Central memory CD8-positive, alpha-beta T cell (primary cell): Measurements from ENCODE around the gene RUNX2.

Experiments
- ATAC-seq: fragments of 150-1000 bp; cut with Tn5 transposase; replicated peaks from 2 replicates; pipeline ENCODE4 v1.10.0; 2022; ENCODE audit warnings: mild to moderate bottlenecking, moderate FRiP score, moderate number of reproducible peaks; ENCODE audit not compliant: poor library complexity, severe bottlenecking; ENCODE audit errors: extremely low read depth
- DNase-seq, 2 donors: peaks; one replicate each; pipeline ENCODE4 v3.0.0; 2021; ENCODE audit warnings: low spot score in 2 of 2
- H3K27ac Mint-ChIP-seq: one replicate; pipeline ENCODE4 v1.8.0; 2022; ENCODE audit warnings: low read depth, mild to moderate bottlenecking, moderate library complexity, mixed read lengths
- H3K27me3 Mint-ChIP-seq: one replicate; pipeline ENCODE4 v1.8.0; 2022; ENCODE audit warnings: mixed read lengths
- H3K36me3 Mint-ChIP-seq: one replicate; pipeline ENCODE4 v1.8.0; 2022; ENCODE audit warnings: mild to moderate bottlenecking, moderate library complexity, mixed read lengths; ENCODE audit not compliant: insufficient read depth
- H3K4me1 Mint-ChIP-seq: one replicate; pipeline ENCODE4 v1.8.0; 2022; ENCODE audit warnings: mixed read lengths
- H3K4me3 Mint-ChIP-seq: one replicate; pipeline ENCODE4 v1.8.0; 2022; ENCODE audit warnings: mild to moderate bottlenecking, moderate library complexity, mixed read lengths
- H3K9me3 Mint-ChIP-seq: one replicate; pipeline ENCODE4 v1.8.0; 2022; ENCODE audit warnings: mixed read lengths

RUNX2 gene

DNA sequence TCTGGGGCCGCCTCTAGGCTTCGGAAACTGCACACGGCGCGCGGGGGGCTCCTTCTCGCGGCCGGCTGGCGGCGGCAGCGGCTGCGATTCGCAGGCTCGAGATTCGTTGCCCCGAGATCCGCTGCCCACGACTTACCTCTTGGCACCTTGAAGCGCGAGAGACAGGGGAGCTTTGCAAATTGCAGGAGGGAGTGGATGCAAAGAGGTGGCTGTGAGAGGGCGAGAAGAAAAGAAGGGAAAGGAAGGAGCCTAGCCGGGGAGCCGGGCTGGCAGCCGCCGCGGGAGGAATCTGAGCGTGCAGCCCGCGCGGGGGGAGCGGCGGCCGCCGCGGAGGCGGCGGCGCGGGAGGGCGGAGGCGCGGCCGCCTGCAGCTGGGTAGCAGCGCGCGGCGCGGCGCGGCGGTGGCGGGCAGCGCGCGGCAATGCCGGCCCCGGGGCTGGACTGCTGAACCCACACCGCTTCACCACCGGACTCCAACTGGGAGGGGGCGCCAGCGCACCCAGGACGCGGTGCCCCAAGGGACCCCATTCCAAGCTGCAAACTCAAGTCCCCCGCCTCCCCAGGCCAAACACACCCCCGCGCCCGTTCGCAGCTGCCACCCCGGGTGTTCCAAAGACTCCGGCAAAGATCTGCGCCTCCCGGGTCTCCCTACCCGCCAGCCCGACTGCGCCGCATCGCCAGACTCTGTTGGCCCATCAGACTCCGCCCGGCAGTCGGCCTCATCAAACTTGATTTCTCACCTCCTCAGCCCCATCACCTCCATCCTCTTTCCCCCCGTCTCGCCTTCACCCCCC is 93.8 kb downstream of the RUNX2 start:
- no peaks in the 10 kb centered on the region for H3K9me3 Mint-ChIP-seq
- H3K4me3 Mint-ChIP-seq: peak overlapping the region; percentile 98
- peaks cover 27% of the 10 kb centered on the region for H3K27me3 Mint-ChIP-seq
- ATAC-seq (peak; percentile 40), DNase-seq (peak; percentile 31 to 43)
- peaks cover 18% of the 10 kb centered on the region for H3K36me3 Mint-ChIP-seq
- H3K27ac Mint-ChIP-seq: peak overlapping the region; percentile 95
- H3K4me1 Mint-ChIP-seq: peaks cover 50% of the 10 kb centered on the region

DNA sequence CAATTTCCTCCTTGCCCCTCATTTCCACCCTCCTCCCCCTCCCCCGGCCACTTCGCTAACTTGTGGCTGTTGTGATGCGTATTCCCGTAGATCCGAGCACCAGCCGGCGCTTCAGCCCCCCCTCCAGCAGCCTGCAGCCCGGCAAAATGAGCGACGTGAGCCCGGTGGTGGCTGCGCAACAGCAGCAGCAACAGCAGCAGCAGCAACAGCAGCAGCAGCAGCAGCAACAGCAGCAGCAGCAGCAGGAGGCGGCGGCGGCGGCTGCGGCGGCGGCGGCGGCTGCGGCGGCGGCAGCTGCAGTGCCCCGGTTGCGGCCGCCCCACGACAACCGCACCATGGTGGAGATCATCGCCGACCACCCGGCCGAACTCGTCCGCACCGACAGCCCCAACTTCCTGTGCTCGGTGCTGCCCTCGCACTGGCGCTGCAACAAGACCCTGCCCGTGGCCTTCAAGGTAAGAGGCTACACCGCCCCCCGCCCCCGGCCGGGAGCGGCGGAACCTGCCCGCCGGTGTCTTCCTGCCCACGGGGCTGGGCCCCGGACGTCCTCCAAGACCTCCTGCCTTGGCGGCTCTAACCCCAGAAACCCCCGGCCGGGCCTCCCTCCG is 94.5 kb downstream of the RUNX2 start:
- DNase-seq: peak; percentile 45 to 60

DNA sequence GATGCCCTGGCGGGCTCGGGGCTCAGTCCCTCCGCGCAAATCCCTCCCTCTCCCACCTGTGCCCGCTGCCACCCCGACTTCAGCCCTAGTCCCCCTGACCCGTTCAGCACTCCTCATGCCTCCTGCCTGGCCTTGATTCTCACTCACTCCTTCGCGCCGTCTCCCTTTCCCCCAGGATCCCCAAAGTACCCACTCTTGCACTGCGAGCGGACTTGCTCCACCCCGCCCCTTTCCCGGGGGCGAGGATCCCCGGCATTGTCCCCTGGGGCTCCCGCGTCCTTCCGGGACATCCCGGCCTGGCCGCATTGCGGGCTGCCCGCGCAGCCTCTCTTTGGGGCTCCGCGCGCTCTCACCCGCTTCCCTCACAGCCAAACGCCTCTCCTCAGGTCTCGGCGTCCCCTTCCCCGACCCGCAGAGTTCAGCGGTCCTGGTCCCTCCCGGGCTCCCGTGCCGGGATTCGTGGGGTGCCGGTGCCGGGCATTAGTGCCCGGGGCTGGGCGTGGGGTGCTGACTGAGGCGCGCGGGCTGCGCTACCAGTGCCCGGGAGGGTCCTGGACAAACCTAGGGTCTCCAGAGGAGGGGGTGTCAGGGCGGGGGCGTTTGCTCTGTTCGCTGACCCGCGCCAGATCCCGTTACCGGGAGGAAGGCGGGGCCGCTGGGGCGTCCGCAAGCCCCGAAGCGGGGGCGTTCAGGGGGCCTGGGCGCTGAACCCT is 95.1 kb downstream of the RUNX2 start:
- peaks cover 18% of the 10 kb centered on the region for H3K36me3 Mint-ChIP-seq
- H3K27me3 Mint-ChIP-seq: peaks cover 27% of the 10 kb centered on the region
- peaks cover 50% of the 10 kb centered on the region for H3K4me1 Mint-ChIP-seq
- peak overlapping the region; percentile 95 for H3K27ac Mint-ChIP-seq
- H3K9me3 Mint-ChIP-seq: no peaks in the 10 kb centered on the region
- DNase-seq (peak in 1 of 2 donors; percentile 14), ATAC-seq (peak; percentile 2)
- H3K4me3 Mint-ChIP-seq: peak overlapping the region; percentile 98

More for the DNA sequence above, 94.5 kb downstream of the RUNX2 start:
- Mint-ChIP-seq H3K36me3 (peaks cover 18% of the 10 kb centered on the region), H3K4me3 (peak overlapping the region; percentile 98), H3K27ac (peak overlapping the region; percentile 95), H3K27me3 (peaks cover 27% of the 10 kb centered on the region), H3K9me3 (no peaks in the 10 kb centered on the region), H3K4me1 (peaks cover 50% of the 10 kb centered on the region)
- peak; percentile 44 for ATAC-seq

DNA sequence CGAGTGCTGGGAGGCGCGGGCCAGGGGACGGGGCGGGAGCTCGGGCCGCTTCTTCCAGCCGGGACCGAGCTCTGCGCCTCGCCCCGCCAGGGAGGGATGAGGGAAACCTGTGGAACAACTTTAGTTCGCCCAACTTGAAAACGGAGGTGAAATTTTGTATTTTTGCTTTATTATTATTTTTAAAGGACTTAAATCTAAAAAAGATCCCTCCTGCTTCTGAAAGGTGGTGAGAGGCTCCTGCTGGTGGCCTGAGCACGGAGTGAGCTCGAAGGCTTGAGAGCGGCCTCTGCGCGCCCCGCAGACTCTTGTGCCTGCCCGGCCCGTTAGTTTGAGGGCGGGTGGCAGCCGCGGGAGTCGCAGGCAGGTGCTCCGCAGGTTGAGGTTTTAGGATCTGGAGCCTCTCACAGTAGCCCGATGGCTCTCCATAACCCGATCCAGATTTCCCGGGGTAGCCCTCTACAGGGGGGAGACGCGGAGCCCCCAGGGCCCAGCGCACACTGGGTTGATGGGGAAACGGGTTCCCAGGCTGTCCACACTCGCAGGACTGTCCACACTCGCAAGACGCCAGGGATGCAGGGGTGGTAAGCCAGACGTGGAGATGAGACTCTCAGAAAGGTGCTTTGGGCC is 95.8 kb downstream of the RUNX2 start:
- DNase-seq: no peak

DNA sequence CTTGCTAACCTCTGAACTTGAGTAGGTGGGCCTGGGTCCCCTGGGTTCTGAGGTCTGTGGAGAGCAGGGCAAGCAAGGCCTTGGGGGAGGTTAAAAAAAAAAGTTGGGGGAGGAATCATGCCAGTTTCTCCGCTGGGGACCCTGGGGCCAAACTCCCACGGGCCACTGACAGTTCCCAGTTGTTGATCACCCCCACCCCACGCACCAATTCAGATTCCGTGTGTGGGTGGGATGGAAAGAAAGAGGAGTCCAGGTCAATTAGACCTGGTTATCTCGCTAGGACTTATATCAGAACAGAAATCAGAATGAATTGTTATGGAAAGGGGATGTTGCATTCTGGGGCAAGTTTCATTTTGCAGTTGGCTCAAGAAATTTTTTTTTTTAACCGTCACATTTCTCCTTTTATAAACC is 96.3 kb downstream of the RUNX2 start:
- DNase-seq (no peak), ATAC-seq (no peak)
- Mint-ChIP-seq H3K9me3 (no peaks in the 10 kb centered on the region), H3K27ac (peak overlapping the region; percentile 70), H3K36me3 (peaks cover 21% of the 10 kb centered on the region), H3K27me3 (peaks cover 24% of the 10 kb centered on the region), H3K4me1 (peaks cover 50% of the 10 kb centered on the region), H3K4me3 (peak overlapping the region; percentile 98)

More for the DNA sequence above, 95.8 kb downstream of the RUNX2 start:
- Mint-ChIP-seq H3K36me3 (peaks cover 21% of the 10 kb centered on the region), H3K27ac (peak overlapping the region; percentile 70), H3K27me3 (peaks cover 27% of the 10 kb centered on the region), H3K9me3 (no peaks in the 10 kb centered on the region), H3K4me3 (peak overlapping the region; percentile 98), H3K4me1 (peaks cover 50% of the 10 kb centered on the region)
- no peak for ATAC-seq

DNA sequence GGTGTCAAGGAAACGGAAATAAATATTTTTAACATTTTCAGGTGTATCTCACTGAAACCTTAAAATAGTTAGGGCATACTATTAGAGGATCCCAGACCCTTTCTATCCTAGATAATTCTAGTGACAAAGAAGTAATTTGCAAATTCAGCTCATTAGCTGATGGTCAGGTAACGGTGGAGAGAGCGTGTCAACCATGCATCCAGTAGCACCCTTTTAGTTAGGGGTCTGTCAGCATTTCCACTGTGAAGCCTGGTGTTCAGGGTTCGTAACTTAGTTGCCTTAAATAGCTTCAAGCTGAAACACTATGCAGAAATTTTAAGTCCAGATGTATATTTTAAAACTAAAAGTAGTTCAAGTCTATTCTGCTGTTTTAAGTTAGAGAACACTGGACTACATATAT is 98.1 kb downstream of the RUNX2 start:
- ATAC-seq (no peak), DNase-seq (no peak)
- H3K27ac Mint-ChIP-seq: no peak overlapping the region
- H3K9me3 Mint-ChIP-seq: no peaks in the 10 kb centered on the region
- peaks cover 42% of the 10 kb centered on the region for H3K4me1 Mint-ChIP-seq
- H3K27me3 Mint-ChIP-seq: peaks cover 6% of the 10 kb centered on the region
- no peak overlapping the region for H3K4me3 Mint-ChIP-seq
- H3K36me3 Mint-ChIP-seq: peaks cover 17% of the 10 kb centered on the region

DNA sequence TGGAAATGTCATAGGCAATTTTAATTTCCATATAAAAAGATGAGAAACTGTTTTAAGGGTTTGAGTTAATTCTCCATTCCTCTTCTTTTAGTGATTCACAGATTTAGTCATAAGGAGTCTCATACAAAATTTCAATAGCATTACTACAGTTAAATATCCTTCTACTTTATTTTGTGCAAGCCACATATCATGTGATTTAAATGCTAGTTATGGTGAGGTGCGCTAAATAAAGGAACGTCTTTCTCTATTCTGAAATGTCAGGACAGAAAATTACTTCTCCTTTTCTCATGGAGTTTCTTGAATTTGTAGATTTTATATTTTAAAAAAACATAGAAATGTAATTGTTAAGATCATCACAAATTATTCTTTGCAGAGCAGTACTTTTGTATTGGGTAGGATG is 99.6 kb downstream of the RUNX2 start:
- Mint-ChIP-seq H3K36me3 (peaks cover 7% of the 10 kb centered on the region), H3K4me1 (peaks cover 37% of the 10 kb centered on the region), H3K4me3 (no peak overlapping the region), H3K27ac (peak overlapping the region; percentile 46), H3K27me3 (no peaks in the 10 kb centered on the region), H3K9me3 (no peaks in the 10 kb centered on the region)
- DNase-seq (no peak), ATAC-seq (no peak)

DNA sequence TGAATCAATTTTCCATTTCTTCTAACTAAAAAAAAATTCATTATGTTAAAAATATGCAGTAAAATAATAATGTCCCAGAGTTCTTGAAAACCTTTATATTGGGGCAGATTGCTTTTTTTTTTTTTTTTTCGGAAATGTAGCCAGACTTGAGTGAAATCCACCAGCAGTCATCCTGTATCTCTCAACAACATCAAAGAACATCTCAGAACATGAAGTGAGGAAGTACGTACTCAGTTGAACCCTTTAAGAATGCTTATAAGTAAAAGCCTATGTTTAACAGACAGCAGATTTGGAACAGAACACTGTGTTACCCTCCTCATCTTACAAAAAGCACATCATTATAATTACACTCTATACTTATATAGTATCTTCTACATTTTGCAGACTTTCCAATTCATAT is 100.6 kb downstream of the RUNX2 start:
- Mint-ChIP-seq H3K4me1 (peaks cover 33% of the 10 kb centered on the region), H3K36me3 (peaks cover 4% of the 10 kb centered on the region), H3K9me3 (no peaks in the 10 kb centered on the region), H3K27ac (peak overlapping the region; percentile 46), H3K4me3 (no peak overlapping the region), H3K27me3 (no peaks in the 10 kb centered on the region)
- ATAC-seq (no peak), DNase-seq (no peak)

DNA sequence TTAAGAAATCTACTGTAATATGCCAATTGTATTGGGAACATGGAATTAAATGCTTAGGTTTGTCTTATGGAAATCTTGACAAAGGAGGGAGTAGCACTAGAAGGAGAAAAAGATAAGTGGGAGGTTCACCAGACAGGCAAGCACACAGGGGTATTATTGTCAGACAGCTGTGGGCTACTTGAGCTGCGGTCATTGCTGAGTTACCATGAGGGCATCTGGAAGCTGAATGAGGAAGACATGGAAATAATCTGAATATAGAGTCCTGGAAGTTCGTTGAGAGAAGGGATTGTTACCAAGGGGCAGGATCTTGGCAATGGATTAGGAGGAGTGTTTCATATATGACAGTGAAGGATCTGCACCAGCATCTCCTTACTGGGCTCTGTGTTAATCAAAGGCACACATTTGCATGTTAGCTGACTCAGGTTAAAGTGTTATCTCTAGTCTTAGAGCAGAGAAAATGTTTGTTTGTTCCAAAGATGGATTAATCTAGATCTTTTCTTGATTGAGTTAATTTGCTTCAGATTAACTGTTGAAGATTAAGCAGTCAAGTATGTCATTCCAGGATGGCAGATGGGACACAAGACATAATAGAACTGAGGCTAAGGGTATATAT is 102.6 kb downstream of the RUNX2 start:
- H3K36me3 Mint-ChIP-seq: peaks cover 4% of the 10 kb centered on the region
- no peaks in the 10 kb centered on the region for H3K27me3 Mint-ChIP-seq
- H3K4me3 Mint-ChIP-seq: no peak overlapping the region
- H3K4me1 Mint-ChIP-seq: peaks cover 34% of the 10 kb centered on the region
- DNase-seq: no peak
- no peak for ATAC-seq
- H3K9me3 Mint-ChIP-seq: no peaks in the 10 kb centered on the region
- H3K27ac Mint-ChIP-seq: no peak overlapping the region

DNA sequence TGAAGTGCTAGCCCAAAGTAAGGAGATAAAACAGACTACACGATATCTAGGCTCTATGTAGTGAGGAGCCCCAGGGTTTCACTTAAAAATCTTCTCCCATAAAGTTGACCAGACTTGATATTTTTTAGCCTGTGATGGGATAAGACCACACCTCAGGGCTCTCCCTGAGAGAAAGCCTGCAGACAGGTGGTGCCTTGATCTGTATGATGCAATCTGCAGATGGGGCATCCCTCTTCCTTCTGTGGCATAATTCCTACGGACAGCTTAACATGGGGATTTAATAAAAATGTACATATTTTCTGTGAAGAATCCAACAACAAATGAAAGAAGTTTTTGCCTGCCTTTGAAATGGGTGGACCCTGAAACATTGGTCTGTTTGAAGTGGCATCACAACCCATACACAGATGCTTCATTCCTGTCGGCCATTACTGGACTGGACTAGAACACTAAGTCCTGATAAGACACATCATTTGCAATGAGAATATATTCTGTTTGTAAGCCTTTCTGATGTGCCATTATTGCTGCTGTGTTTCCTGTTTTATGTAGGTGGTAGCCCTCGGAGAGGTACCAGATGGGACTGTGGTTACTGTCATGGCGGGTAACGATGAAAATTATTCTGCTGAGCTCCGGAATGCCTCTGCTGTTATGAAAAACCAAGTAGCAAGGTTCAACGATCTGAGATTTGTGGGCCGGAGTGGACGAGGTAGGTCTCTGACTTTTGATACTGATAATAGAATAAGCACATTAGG is 103.4 kb downstream of the RUNX2 start:
- peaks cover 4% of the 10 kb centered on the region for H3K36me3 Mint-ChIP-seq
- DNase-seq (no peak), ATAC-seq (peak; percentile 57)
- H3K9me3 Mint-ChIP-seq: no peaks in the 10 kb centered on the region
- H3K4me1 Mint-ChIP-seq: peaks cover 37% of the 10 kb centered on the region
- H3K27ac Mint-ChIP-seq: no peak overlapping the region
- no peaks in the 10 kb centered on the region for H3K27me3 Mint-ChIP-seq
- H3K4me3 Mint-ChIP-seq: peak overlapping the region; percentile 53

DNA sequence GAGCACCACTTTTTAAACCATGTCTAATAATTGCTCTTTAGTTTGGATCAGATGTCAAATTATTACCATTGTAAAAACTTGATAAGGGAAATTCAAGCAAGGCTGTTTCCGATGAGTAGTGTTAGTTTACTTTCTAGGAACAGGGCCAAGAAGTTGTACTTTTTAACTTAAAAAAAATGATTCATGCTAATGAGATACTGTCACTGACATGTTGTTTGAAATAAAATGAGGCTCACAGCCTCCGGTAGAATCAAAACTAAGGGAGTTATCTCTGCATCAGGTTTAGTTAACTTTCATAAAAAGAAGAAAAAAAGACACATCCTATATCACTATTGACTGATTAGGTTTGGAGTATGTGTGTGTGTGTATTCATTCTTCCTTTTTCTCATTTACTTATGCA is 104.8 kb downstream of the RUNX2 start:
- H3K36me3 Mint-ChIP-seq: peaks cover 7% of the 10 kb centered on the region
- H3K4me3 Mint-ChIP-seq: no peak overlapping the region
- ATAC-seq (no peak), DNase-seq (no peak)
- H3K27ac Mint-ChIP-seq: no peak overlapping the region
- H3K4me1 Mint-ChIP-seq: peaks cover 52% of the 10 kb centered on the region
- H3K27me3 Mint-ChIP-seq: no peaks in the 10 kb centered on the region
- H3K9me3 Mint-ChIP-seq: no peaks in the 10 kb centered on the region
